ENCODE results near the gene ZNF507.

DNA sequence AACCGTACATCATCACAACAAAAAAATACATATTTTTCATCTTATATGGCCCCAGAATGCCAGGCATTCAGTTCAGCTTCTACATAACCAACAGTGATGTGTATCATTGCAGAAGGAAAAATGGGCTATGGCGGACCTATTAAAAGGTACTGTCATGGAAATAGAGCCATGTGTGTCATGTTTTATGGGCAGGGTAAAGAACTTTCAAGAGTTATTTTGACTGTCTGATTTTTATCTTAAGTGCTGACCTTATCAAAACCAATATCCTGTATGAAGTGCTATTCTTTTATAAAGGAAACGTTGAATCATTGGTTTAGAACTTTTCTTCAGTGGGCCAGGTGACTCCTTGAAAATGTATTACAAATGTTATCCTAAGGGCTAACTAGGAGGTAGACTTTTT is 9.9 kb downstream of the ZNF507 start:
- TF ChIP-seq, protein P1, sequence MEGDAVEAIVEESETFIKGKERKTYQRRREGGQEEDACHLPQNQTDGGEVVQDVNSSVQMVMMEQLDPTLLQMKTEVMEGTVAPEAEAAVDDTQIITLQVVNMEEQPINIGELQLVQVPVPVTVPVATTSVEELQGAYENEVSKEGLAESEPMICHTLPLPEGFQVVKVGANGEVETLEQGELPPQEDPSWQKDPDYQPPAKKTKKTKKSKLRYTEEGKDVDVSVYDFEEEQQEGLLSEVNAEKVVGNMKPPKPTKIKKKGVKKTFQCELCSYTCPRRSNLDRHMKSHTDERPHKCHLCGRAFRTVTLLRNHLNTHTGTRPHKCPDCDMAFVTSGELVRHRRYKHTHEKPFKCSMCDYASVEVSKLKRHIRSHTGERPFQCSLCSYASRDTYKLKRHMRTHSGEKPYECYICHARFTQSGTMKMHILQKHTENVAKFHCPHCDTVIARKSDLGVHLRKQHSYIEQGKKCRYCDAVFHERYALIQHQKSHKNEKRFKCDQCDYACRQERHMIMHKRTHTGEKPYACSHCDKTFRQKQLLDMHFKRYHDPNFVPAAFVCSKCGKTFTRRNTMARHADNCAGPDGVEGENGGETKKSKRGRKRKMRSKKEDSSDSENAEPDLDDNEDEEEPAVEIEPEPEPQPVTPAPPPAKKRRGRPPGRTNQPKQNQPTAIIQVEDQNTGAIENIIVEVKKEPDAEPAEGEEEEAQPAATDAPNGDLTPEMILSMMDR (IDR thresholded peaks at IDR 0.05): no peak
- no peak for TF ChIP-seq POLR2A (IDR thresholded peaks at IDR 0.05)

All from ovary (tissue), 3 donors.